Adrenal gland (tissue), 12 donors: Measurements from ENCODE around the gene OGFRL1. TPM values are rescaled to one million over a fixed set of nuclear protein-coding genes. Genes with fewer than 3 reads are reported as not detected.

ENCODE experiments used
- DNase-seq, 7 donors: peaks; one replicate each; pipeline ENCODE4 v3.0.0-alpha.2; 2019 to 2020
- H3K27ac ChIP-seq, 5 donors: fragments of 200-600 bp; sonication (generic) in 4 of 5; 1 replicate in 3 of 5; 2 replicates in 2 of 5; pipeline versions ENCODE4 v1.5.1 to v1.8.0; 2016 to 2020; ENCODE audit warnings: mild to moderate bottlenecking in 1 of 5
- H3K27me3 ChIP-seq: fragments of 200-600 bp; 2 replicates; pipeline ENCODE4 v1.8.0; 2021
- H3K36me3 ChIP-seq, 2 donors: fragments of 200-600 bp; replicated peaks in 1 of 2; 1 replicate in 1 of 2; 2 replicates in 1 of 2; pipeline versions ENCODE4 v1.5.1 to v1.8.0; 2018 to 2022
- H3K4me1 ChIP-seq, 2 donors: fragments of 200-600 bp; replicated peaks in 1 of 2; 1 replicate in 1 of 2; 2 replicates in 1 of 2; pipeline versions ENCODE4 v1.5.1 to v1.8.0; 2018 to 2021
- H3K4me3 ChIP-seq, 4 donors: fragments of 200-600 bp; sonication (generic) in 3 of 4; one replicate each; pipeline ENCODE4 v1.5.1; 2016 to 2018
- H3K9me3 ChIP-seq, 3 donors: fragments of 200-600 bp; sonication (generic) in 1 of 3; replicated peaks in 1 of 3; 1 replicate in 2 of 3; 2 replicates in 1 of 3; pipeline versions ENCODE4 v1.5.1 to v1.8.0; 2016 to 2021
- CTCF ChIP-seq, 6 experiments: fragments of 450-650 bp in 4 of 6; fragments of 200-600 bp in 2 of 6; sonication (generic) in 1 of 6; IDR thresholded peaks; 1 replicate in 5 of 6; 2 replicates in 1 of 6; pipeline versions ENCODE4 v1.5.1 to v1.8.0; 2016 to 2021; ENCODE audit warnings: antibody characterized with exemption in 6 of 6, mild to moderate bottlenecking in 2 of 6, moderate library complexity in 1 of 6
- POLR2A ChIP-seq, 2 donors: fragments of 450-650 bp; IDR thresholded peaks; one replicate each; pipeline ENCODE4 v1.6.1; 2017; ENCODE audit warnings: antibody characterized with exemption in 2 of 2, mild to moderate bottlenecking in 2 of 2, moderate library complexity in 1 of 2
- WGBS, 4 donors: extraction: QIAGEN DNeasy Blood & Tissue Kit in 2 of 4; methylation state at CpG; one replicate each; pipeline versions ENCODE4 v1.1.5 to v1.1.7; 2013 to 2017; 5-methylcytosine and 5-hydroxymethylcytosine counted together
- intact Hi-C, 2 donors: fragments of 100-400 bp; cut with DNase I; formaldehyde crosslinking; loops; one replicate each; pipeline versions ENCODE4 v1.14.1 to v1.15.0; 2022 to 2023
- polyA plus RNA-seq, 3 donors: library from polyadenylated mRNA; stranded (reverse); fragments of 200-250 nt in 2 of 3; fragments of 350-450 nt in 1 of 3; fragmentation: Illumina TruSeq in 1 of 3; extraction: RNeasy Lipid Tissue Mini Kit (QIAGEN cat#74804) in 1 of 3; gene quantifications; one replicate each; pipeline ENCODE4 v1.2.3, GENCODE V29; 2013 to 2014
- total RNA-seq, 9 donors: library from RNA; depleted of rRNA in 4 of 9; stranded (reverse); fragments of >200 nt in 4 of 9; fragments of 120-200 nt in 1 of 9; fragmentation: NEBNext Ultra II Directional in 1 of 9; extraction: Animal tissue kit (Norgen Biotek cat#: 25700) in 1 of 9; gene quantifications; one replicate each; pipeline versions ENCODE4 v1.1.0 to v1.2.4, GENCODE V29; 2013 to 2023
- donor health status: healthy with polysubstance abuse.
- donor health status: Bipolar disorder and iron deficiency.
- donor health status: DM: yes; HTN: yes; CAD: no.
- donor health status: DM: no; HTN: no; CAD: no.
- donor health status: DM: no; HTN: no; CAD: no.
- donor health status: DM: yes; HTN: yes; CAD: no.

OGFRL1 gene
- total and polyA plus RNA-seq, 12 donors: 5.3 to 33.4 (median 13.8) TPM

DNA sequence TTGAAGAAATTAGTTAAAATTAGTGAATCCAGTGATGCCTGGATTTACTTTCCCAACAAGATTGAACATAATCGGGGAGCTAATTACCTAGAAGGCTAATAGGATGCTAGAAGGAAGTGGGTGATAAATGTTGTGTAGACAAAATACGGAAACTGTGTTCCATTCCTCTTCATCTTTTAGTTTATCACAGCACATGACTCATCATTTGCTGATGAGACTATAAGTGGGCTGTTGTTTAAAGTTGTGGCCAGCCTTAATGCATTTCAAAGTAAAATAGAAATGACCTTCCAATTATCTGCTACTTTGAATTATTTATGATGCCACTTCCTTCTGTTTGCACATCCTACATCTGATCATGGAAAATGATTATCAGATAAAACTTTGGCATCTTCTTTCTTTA lies 43.4 kb downstream of the OGFRL1 start:
- 52 to 73% (median 57%) methylated on average over 2 of the region's 2 CpGs for WGBS, 4 donors

DNA sequence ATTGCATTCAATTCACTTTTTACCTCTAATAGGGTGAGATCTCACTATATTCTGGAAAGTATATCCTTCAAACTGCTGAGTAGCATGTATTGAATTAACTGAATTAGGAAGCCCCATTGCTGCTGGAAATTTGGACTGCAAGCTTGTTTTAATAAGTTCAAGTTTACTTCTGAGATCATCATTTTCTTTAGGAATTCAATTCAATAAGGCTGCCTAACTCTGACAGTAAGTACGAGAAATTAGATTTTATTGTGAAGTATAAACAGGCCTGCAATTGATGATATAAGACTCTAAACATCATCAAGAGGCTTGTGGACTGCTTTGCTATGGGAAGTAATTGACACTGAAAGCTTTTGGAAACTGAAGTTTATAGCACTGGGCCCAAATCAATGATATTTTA lies 44.4 kb downstream of the OGFRL1 start:
- Histone ChIP-seq H3K36me3 (no peaks in the 10 kb centered on the region), H3K9me3 (no peaks in the 10 kb centered on the region), H3K4me1 (peaks cover 0 to 8% of the 10 kb centered on the region in 2 donors), H3K27ac (no peak overlapping the region), H3K4me3 (no peak overlapping the region), H3K27me3 (no peaks in the 10 kb centered on the region)
- no peak for TF ChIP-seq POLR2A (IDR thresholded peaks at IDR 0.05)
- TF ChIP-seq CTCF (IDR thresholded peaks at IDR 0.05): no peak
- 89 to 100% (median 96%) methylated on average over 1 of the region's 1 CpG for WGBS, 4 donors
- no peak for DNase-seq
- intact Hi-C loops: no loop called here

More for the DNA sequence above, 43.4 kb downstream of the OGFRL1 start:
- Histone ChIP-seq H3K27me3 (no peaks in the 10 kb centered on the region), H3K4me3 (no peak overlapping the region), H3K9me3 (no peaks in the 10 kb centered on the region), H3K4me1 (peaks cover 0 to 8% of the 10 kb centered on the region in 2 donors), H3K36me3 (no peaks in the 10 kb centered on the region), H3K27ac (no peak overlapping the region)
- TF ChIP-seq POLR2A (IDR thresholded peaks at IDR 0.05): no peak
- TF ChIP-seq CTCF (IDR thresholded peaks at IDR 0.05): no peak
- intact Hi-C loops: no loop called here
- DNase-seq: no peak

DNA sequence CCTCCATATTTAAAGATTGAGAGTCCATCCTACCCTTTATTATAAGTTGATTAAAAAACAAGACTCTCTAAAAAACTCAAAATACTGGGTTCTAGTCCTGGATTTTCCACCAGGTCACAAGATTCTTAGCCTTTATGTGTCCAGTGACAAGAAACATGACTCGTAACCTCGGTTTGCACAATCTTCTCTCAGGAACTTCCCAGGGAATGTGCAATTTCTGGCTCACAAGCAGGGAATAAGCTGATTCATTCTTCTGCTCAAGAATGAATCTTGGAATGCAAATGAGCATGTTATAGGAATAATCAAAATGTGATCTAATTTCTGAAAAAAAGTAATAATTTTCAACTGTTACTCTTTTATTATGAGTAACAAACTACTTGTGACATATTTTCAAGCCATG lies 45.1 kb downstream of the OGFRL1 start:
- intact Hi-C loops: no loop called here
- Histone ChIP-seq H3K27ac (peak overlapping the region in 1 of 5 donors; percentile 35), H3K9me3 (no peaks in the 10 kb centered on the region), H3K27me3 (no peaks in the 10 kb centered on the region), H3K36me3 (no peaks in the 10 kb centered on the region), H3K4me3 (no peak overlapping the region), H3K4me1 (peaks cover 0 to 8% of the 10 kb centered on the region in 2 donors)
- TF ChIP-seq CTCF (IDR thresholded peaks at IDR 0.05) (no peak), POLR2A (IDR thresholded peaks at IDR 0.05) (no peak)
- DNase-seq: peak in 5 of 7 donors; percentile 14 to 34 (median 29)
- WGBS, 4 donors: 40 to 66% (median 52%) methylated on average over 2 of the region's 2 CpGs

DNA sequence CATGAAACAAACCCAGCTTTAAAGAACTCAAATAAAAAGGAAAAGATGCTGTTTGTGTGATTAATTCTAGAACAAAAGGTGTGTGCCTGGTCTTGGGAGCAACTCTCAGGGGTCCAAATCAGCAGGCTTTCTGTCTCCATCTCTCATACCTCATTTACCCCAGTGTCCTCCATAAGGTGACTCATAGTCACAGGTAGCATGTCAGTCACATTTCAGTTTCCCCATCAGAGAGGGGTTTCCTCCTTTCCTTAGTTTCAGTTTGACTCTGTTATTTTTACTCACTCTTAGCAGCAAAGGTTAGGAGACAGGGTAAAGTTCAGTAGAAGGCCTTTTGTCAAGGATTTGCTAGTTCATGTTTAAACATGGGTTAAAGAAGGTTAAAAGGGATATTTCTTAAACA lies 46.2 kb downstream of the OGFRL1 start:
- H3K36me3 ChIP-seq: no peaks in the 10 kb centered on the region
- TF ChIP-seq CTCF (IDR thresholded peaks at IDR 0.05) (no peak), POLR2A (IDR thresholded peaks at IDR 0.05) (no peak)
- H3K4me1 ChIP-seq: peaks cover 0 to 8% of the 10 kb centered on the region in 2 donors
- intact Hi-C loops: no loop called here
- no peaks in the 10 kb centered on the region for H3K9me3 ChIP-seq
- no peak overlapping the region for H3K4me3 ChIP-seq
- no peak overlapping the region for H3K27ac ChIP-seq
- no peaks in the 10 kb centered on the region for H3K27me3 ChIP-seq
- DNase-seq: no peak
